BLaER1 (cell line): Measurements from ENCODE around the gene KRTAP13-3.

Source experiments
- H3K27ac ChIP-seq: shearing (Covaris generic); formaldehyde crosslinking; 2 replicates; pipeline ENCODE4 v1.8.1; 2022
- H3K27me3 ChIP-seq: shearing (Covaris generic); formaldehyde crosslinking; 2 replicates; pipeline ENCODE4 v1.8.1; 2022
- H3K36me3 ChIP-seq: shearing (Covaris generic); formaldehyde crosslinking; 2 replicates; pipeline ENCODE4 v1.8.1; 2022
- H3K4me1 ChIP-seq: shearing (Covaris generic); formaldehyde crosslinking; 2 replicates; pipeline ENCODE4 v1.8.1; 2022
- H3K4me2 ChIP-seq: shearing (Covaris generic); formaldehyde crosslinking; 2 replicates; pipeline ENCODE4 v1.8.1; 2022
- H3K4me3 ChIP-seq: shearing (Covaris generic); formaldehyde crosslinking; 2 replicates; pipeline ENCODE4 v1.8.1; 2022
- H3K9ac ChIP-seq: shearing (Covaris generic); formaldehyde crosslinking; 2 replicates; pipeline ENCODE4 v1.8.1; 2022
- H3K9me3 ChIP-seq: shearing (Covaris generic); formaldehyde crosslinking; 2 replicates; pipeline ENCODE4 v1.8.1; 2022
- H4K20me1 ChIP-seq: shearing (Covaris generic); formaldehyde crosslinking; 2 replicates; pipeline ENCODE4 v1.8.1; 2022
- Cebpa-rat ChIP-seq: shearing (Covaris generic); IDR thresholded peaks from 2 replicates; pipeline ENCODE4 v1.8.1; 2022

KRTAP13-3 gene, protein sequence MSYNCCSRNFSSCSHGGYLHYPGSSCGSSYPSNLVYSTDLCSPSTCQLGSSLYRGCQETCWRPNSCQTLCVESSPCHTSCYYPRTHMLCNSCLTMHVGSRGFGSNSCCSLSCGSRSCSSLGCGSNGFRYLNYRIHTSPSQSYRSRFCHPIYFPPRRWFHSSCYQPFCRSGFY

DNA sequence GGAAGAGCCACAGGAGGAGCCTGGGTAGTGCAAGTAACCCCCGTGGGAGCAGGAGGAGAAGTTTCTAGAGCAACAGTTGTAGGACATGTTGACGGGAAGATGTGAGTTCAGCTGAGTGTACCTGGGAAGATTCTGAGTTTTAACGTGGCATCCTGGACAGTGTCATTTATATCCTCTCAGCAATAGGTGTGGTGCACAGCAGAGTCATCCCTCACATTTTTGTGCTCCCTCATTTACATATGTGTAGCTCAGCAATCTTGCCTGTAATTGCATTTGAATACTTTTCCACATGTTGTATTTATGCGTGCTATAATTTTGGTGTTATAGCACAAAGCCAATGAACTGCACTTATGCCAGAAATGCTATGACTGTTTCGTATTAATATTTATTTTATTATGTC lies at the start of gene KRTAP13-3:
KRTAP13-3 (minus strand) TSS at position 101 of the 400 bp plus-strand sequence; CDS start at position 87, 14 bp downstream.
- H3K27me3 ChIP-seq: no peaks in the 10 kb centered on the region
- H3K36me3 ChIP-seq: no peaks in the 10 kb centered on the region
- H4K20me1 ChIP-seq: no peaks in the 10 kb centered on the region
- H3K4me1 ChIP-seq: no peaks in the 10 kb centered on the region
- H3K4me3 ChIP-seq: no peak within 1 kb of the TSS
- TF ChIP-seq Cebpa-rat: no peak
- no peaks in the 10 kb centered on the region for H3K9me3 ChIP-seq
- no peak within 1 kb of the TSS for H3K27ac ChIP-seq
- H3K9ac ChIP-seq: no peak within 1 kb of the TSS
- H3K4me2 ChIP-seq: no peak within 1 kb of the TSS

DNA sequence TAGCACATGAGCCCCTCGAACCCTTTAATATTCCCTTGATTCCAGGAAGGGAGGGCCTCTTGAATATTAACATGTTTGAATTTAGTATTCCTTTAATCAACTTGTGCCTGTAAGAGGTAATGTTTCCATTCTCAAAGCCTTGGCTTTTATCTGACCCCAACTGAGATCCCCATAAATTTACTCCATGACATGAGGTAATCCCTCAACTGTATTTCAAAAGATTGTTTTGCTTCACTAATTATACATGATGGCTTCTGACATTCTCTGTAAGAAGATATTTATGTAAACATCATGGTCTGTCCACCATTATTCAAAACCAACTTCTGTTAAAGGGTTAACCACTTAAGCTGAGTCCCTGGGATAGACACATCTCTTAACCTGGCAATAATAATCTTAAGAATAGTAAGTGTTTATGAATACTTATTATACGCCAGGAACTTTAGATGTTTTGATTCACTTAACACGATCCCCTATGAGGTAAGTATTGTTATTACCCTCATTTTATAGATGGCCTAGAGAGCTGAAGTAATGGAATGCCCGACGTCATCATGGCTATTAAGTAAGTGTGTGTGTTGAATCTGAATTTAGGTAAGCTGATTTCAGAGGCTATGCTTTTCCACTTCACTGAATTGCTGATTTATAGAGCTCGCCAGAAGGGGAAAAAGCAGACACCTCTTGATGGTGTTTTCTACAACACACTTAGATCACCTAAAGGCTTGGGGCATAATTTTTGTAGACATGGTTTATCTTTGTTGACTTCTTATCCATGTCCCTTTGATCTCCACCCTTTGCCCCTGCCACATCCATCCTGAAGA lies 43.4 kb upstream of the KRTAP13-3 start:
- no peak overlapping the region for H3K27ac ChIP-seq
- no peak for TF ChIP-seq Cebpa-rat
- no peaks in the 10 kb centered on the region for H4K20me1 ChIP-seq
- no peak overlapping the region for H3K9ac ChIP-seq
- no peaks in the 10 kb centered on the region for H3K4me1 ChIP-seq
- H3K27me3 ChIP-seq: no peaks in the 10 kb centered on the region
- no peak overlapping the region for H3K4me2 ChIP-seq
- no peaks in the 10 kb centered on the region for H3K9me3 ChIP-seq
- no peak overlapping the region for H3K4me3 ChIP-seq
- H3K36me3 ChIP-seq: no peaks in the 10 kb centered on the region

DNA sequence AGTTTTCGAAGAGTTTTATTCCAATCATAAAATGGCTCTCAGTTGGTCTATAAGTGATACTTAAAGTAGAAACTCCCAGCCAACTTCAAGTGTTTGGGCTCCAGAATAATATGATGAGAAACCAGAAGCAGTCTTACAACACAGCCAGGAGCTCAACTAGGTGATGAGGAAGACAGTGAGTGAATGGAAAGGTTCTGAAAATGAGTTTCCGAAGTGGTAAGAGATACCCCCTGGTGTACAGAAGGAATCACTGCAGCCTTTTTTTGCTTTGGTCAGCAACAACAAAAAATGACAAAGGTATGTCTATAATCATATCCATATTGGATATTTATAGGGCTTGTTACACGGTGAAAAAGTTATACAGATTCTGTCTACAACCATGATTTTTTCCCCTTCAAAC lies 38.0 kb upstream of the KRTAP13-3 start:
- Histone ChIP-seq H3K9ac (no peak overlapping the region), H4K20me1 (no peaks in the 10 kb centered on the region), H3K36me3 (no peaks in the 10 kb centered on the region), H3K9me3 (no peaks in the 10 kb centered on the region), H3K4me1 (no peaks in the 10 kb centered on the region), H3K4me2 (no peak overlapping the region), H3K27me3 (no peaks in the 10 kb centered on the region), H3K4me3 (no peak overlapping the region), H3K27ac (no peak overlapping the region)
- TF ChIP-seq Cebpa-rat: no peak

DNA sequence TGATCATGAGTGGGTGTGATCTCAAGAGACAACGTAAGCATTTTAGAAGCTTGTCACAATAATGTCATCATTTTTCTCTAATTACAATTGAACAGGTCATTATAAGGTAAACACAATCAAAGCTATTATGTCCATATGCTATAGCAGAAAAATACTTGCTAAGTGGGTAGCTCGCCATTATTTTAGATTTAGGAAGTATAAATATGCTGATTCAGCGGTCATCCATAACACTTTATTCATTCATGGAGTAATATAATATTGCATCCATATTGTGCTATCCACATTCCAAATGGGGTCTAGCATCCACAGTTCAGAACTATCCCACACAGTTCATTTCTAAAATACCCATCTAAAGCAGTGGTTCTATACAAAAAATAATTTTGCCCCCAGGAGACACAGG lies 22.8 kb upstream of the KRTAP13-3 start:
- H3K27me3 ChIP-seq: no peaks in the 10 kb centered on the region
- no peaks in the 10 kb centered on the region for H3K9me3 ChIP-seq
- no peaks in the 10 kb centered on the region for H4K20me1 ChIP-seq
- H3K27ac ChIP-seq: no peak overlapping the region
- H3K4me2 ChIP-seq: no peak overlapping the region
- no peaks in the 10 kb centered on the region for H3K36me3 ChIP-seq
- peaks cover 8% of the 10 kb centered on the region for H3K4me1 ChIP-seq
- no peak overlapping the region for H3K9ac ChIP-seq
- no peak overlapping the region for H3K4me3 ChIP-seq
- TF ChIP-seq Cebpa-rat: no peak

DNA sequence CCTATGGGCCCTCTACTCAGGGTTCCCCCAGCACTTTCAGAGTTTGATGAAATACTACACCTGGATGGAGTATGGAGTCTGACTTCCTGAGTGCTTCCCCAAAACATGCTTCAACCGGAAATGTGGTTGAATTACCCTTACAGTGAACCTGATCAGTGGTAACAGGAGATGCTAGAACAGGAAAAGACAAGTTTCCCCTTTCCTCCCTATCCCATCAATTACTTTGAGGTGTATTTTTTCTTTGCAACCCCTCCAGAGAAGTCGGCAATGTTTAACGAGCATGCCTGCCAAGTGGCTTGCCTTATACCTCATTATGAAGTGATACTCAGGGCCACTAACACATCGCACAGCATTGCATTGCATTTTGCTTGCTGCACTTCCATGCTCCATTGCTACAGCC lies 21.3 kb upstream of the KRTAP13-3 start:
- Histone ChIP-seq H4K20me1 (no peaks in the 10 kb centered on the region), H3K4me2 (peak overlapping the region; percentile 33), H3K27me3 (no peaks in the 10 kb centered on the region), H3K4me1 (peaks cover 8% of the 10 kb centered on the region), H3K4me3 (no peak overlapping the region), H3K9me3 (no peaks in the 10 kb centered on the region), H3K27ac (no peak overlapping the region), H3K9ac (no peak overlapping the region), H3K36me3 (no peaks in the 10 kb centered on the region)
- TF ChIP-seq Cebpa-rat: no peak

DNA sequence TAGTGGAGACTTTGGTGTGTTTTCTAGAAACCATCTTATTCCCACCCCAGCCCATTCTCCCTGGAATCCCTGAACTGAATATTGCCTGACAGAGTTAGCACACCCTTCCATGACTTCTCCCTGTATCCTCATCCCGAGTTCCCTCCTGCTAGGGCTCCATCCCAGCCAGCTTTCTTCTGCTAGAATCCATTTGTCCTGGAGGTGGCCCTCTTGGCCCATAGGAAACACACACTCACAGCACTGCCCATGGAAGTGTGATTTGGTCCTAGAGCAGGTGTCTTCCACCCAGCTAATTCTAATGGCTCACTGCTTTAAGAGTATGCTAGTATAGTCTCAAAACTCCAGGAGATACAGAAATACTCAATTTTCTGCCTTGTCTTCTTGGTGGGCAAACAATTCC lies 18.5 kb upstream of the KRTAP13-3 start:
- H4K20me1 ChIP-seq: no peaks in the 10 kb centered on the region
- no peaks in the 10 kb centered on the region for H3K36me3 ChIP-seq
- no peak overlapping the region for H3K9ac ChIP-seq
- no peak overlapping the region for H3K4me3 ChIP-seq
- H3K4me2 ChIP-seq: no peak overlapping the region
- H3K9me3 ChIP-seq: no peaks in the 10 kb centered on the region
- no peak for TF ChIP-seq Cebpa-rat
- H3K27ac ChIP-seq: no peak overlapping the region
- no peaks in the 10 kb centered on the region for H3K27me3 ChIP-seq
- H3K4me1 ChIP-seq: peaks cover 8% of the 10 kb centered on the region

DNA sequence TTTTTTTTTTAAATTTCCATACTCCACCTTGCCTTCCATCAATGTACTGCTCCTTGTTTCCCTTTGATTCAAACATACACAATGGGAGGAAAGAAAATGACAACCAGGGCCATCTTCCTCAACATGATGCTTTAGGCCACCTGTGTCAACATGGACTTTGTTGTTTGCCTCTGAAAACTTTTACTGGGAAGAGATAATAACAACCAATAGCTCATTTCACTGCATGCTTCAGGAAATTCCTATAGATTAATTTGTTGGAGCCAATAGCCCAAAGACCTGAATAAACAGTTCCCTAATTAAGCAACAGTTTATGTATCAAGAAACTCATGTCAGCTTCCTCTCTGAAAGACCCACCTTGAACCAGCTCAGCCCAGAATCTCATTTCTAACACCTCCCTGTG lies 17.5 kb upstream of the KRTAP13-3 start:
- H3K9me3 ChIP-seq: no peaks in the 10 kb centered on the region
- no peak overlapping the region for H3K27ac ChIP-seq
- peaks cover 8% of the 10 kb centered on the region for H3K4me1 ChIP-seq
- no peaks in the 10 kb centered on the region for H4K20me1 ChIP-seq
- no peaks in the 10 kb centered on the region for H3K27me3 ChIP-seq
- no peak overlapping the region for H3K4me2 ChIP-seq
- no peaks in the 10 kb centered on the region for H3K36me3 ChIP-seq
- H3K9ac ChIP-seq: no peak overlapping the region
- no peak overlapping the region for H3K4me3 ChIP-seq
- no peak for TF ChIP-seq Cebpa-rat

DNA sequence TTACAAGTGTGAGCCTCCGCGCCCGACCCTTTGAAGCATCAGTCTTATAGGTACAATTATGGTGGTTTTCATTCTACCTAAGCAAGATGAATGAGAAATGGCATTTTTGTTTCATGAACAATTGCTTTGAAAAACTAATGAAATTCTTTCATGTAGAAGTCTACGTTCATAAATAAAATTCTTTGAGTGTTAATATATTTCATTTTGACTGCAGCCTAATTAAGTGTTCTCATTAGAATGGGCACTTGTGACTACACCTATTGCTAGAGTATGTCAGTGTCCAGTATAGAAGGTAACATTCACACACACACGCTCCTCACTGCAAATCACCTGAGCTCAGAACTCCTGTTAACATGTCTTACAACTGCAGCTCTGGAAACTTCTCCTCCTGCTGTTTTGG lies 14.2 kb upstream of the KRTAP13-3 start, which contains the start of gene KRTAP15-1:
KRTAP15-1 (plus strand) TSS at position 301 of the 400 bp plus-strand sequence; CDS start at position 354, 53 bp downstream.
- H3K4me2 ChIP-seq: no peak within 1 kb of the TSS
- H3K9me3 ChIP-seq: no peaks in the 10 kb centered on the region
- no peak within 1 kb of the TSS for H3K9ac ChIP-seq
- no peaks in the 10 kb centered on the region for H4K20me1 ChIP-seq
- H3K36me3 ChIP-seq: no peaks in the 10 kb centered on the region
- no peak within 1 kb of the TSS for H3K27ac ChIP-seq
- H3K27me3 ChIP-seq: no peaks in the 10 kb centered on the region
- H3K4me3 ChIP-seq: no peak within 1 kb of the TSS
- no peaks in the 10 kb centered on the region for H3K4me1 ChIP-seq
- no peak for TF ChIP-seq Cebpa-rat

DNA sequence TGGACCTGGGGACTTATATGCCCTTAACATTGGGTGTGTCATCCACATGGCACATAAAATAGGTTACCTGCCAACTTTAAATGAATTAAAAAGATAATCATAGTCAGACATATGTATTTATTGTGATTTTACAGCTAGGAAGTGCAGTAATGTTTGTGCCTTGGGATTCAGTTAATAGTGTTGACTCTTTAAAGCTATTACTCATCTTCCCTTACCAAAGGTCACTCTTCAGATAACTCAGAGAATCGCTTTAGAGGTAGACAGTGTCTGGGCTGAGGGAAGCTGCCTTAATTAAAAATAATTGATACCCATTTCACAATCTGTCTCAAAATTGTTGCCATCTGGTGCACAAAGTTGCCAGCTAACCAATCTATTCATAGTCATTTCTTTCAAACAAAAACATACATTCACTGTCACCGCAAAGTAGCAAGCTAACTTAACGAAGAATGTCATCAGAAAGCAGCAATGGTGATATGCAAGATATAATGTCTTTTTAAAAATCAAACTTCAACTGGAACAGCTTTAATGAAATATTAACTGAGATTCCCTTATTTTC lies 11.4 kb upstream of the KRTAP13-3 start:
- H3K4me1 ChIP-seq: no peaks in the 10 kb centered on the region
- TF ChIP-seq Cebpa-rat: no peak
- H3K4me2 ChIP-seq: no peak overlapping the region
- H3K27ac ChIP-seq: no peak overlapping the region
- H3K36me3 ChIP-seq: no peaks in the 10 kb centered on the region
- no peaks in the 10 kb centered on the region for H3K27me3 ChIP-seq
- H4K20me1 ChIP-seq: no peaks in the 10 kb centered on the region
- no peak overlapping the region for H3K9ac ChIP-seq
- H3K9me3 ChIP-seq: no peaks in the 10 kb centered on the region
- H3K4me3 ChIP-seq: no peak overlapping the region

DNA sequence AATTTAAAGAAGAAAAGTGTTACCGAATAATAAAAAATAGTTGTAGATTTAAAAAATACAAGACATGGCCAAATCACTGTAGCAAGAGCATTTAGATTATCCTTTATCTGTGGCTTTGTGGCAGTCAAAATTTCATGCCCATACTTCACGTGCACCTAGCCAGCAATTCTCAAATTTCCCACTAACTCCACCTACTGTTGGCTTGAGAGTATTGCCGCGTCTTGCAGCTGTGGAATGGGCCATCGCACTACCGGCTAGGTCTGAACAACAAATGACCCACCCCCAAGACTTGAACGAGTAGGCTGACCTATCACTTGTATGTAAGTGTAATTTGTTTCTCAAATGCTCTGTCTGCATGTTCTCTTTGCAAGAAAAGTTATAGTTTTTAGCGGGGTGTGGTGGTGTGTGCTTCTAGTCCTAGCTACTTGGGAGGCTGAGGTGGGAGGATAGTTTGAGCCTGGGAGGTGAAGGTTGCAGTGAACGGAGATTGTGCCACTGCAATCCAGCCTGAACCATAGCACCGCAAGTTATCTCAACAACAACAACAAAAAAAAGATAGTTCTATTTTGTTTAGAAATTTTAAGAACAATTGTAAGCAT lies 8.4 kb upstream of the KRTAP13-3 start:
- no peaks in the 10 kb centered on the region for H4K20me1 ChIP-seq
- H3K4me2 ChIP-seq: no peak overlapping the region
- TF ChIP-seq Cebpa-rat: no peak
- no peak overlapping the region for H3K27ac ChIP-seq
- H3K27me3 ChIP-seq: no peaks in the 10 kb centered on the region
- H3K9ac ChIP-seq: no peak overlapping the region
- H3K9me3 ChIP-seq: no peaks in the 10 kb centered on the region
- H3K4me1 ChIP-seq: no peaks in the 10 kb centered on the region
- no peak overlapping the region for H3K4me3 ChIP-seq
- H3K36me3 ChIP-seq: no peaks in the 10 kb centered on the region
